ENCODE results near the gene RSPH3. TPM values are rescaled to one million over a fixed set of nuclear protein-coding genes. Genes with fewer than 3 reads are reported as not detected.

The RSPH3 gene
- total and polyA plus RNA-seq, 2 of the 8 experiments (the other 6 are each of a cell fraction or from before 2014, with no cell fraction given) = 0.60 to 2.7 TPM

- Histone ChIP-seq H3K14ac (ENCODE audit: insufficient read length) (no peak overlapping the region), H2BK12ac (ENCODE audit: low read depth, low read length) (no peak overlapping the region), H3K79me1 (ENCODE audit: low read depth, low read length) (no peaks in the 10 kb centered on the region), H3K9me3 (ENCODE audit: insufficient read depth in 2 of 2, low read depth in 1 of 2, low read length in 1 of 2) (no peaks in the 10 kb centered on the region), H3K56ac (replicated peaks; ENCODE audit: insufficient read length, low read depth, low read length) (no peak overlapping the region), H3K9ac (replicated peaks in 1 of 4; ENCODE audit: extremely low read depth in 1 of 4, low read depth in 3 of 4, low read length in 3 of 4) (no peak overlapping the region), H3K23ac (ENCODE audit: insufficient read length) (no peak overlapping the region), H3K79me2 (ENCODE audit: control insufficient read depth in 1 of 2, insufficient read depth in 2 of 2, low read length in 2 of 2) (no peaks in the 10 kb centered on the region), H3K23me2 (ENCODE audit: low read depth, low read length) (no peaks in the 10 kb centered on the region), H3K27me3 (replicated peaks in 1 of 4; ENCODE audit: control insufficient read depth in 3 of 4, extremely low read depth in 1 of 4, insufficient read depth in 3 of 4, low read length in 3 of 4) (no peaks in the 10 kb centered on the region), H2BK120ac (replicated peaks; ENCODE audit: low read depth, low read length) (no peak overlapping the region), H2AFZ (ENCODE audit: low read length) (no peak overlapping the region), H4K5ac (ENCODE audit: insufficient read length, low read depth, low read length) (no peak overlapping the region), H3K27ac (ENCODE audit: low read depth, low read length) (no peak overlapping the region), H3K4me2 (ENCODE audit: insufficient read depth in 1 of 2, low read depth in 2 of 2, low read length in 2 of 2) (no peak overlapping the region), H3K18ac (ENCODE audit: extremely low read depth, low read length) (no peak overlapping the region), H2BK15ac (ENCODE audit: low read length) (no peak overlapping the region), H3K4ac (replicated peaks; ENCODE audit: insufficient read length, low read depth, low read length) (no peak overlapping the region), H4K91ac (replicated peaks; ENCODE audit: insufficient read length, low read length) (no peak overlapping the region), H3K36me3 (ENCODE audit: control insufficient read depth in 2 of 4, insufficient read depth in 4 of 4, low read length in 3 of 4) (no peaks in the 10 kb centered on the region), H2BK20ac (ENCODE audit: low read length) (no peak overlapping the region), H3K4me3 (ENCODE audit: extremely low read depth in 1 of 4, insufficient read depth in 2 of 4, low read depth in 3 of 4, low read length in 4 of 4) (no peak overlapping the region), H4K20me1 (replicated peaks in 1 of 2; ENCODE audit: control insufficient read depth in 1 of 2, insufficient read depth in 2 of 2, low read length in 2 of 2) (no peaks in the 10 kb centered on the region), H3K4me1 (replicated peaks in 1 of 4; ENCODE audit: control insufficient read depth in 3 of 4, insufficient read depth in 4 of 4, low read length in 3 of 4) (no peaks in the 10 kb centered on the region), H4K8ac (ENCODE audit: extremely low read depth, insufficient read depth, low read length) (no peak overlapping the region), H2BK5ac (ENCODE audit: low read depth, low read length) (no peak overlapping the region), H2AK5ac (ENCODE audit: low read depth, low read length) (no peak overlapping the region)
- ChIA-PET POLR2A (ENCODE audit: partially characterized antibody) (interaction anchor here (1.1 kb wide), 1 partner anchor 16 kb away, joined by 5 read pairs; no protein-coding TSS in a partner anchor), CTCF (ENCODE audit: partially characterized antibody) (interaction anchor here (0.6 to 5.7 kb wide), 9 partner anchors 12 to 194 kb away, joined by 3 to 45 read pairs (median 3); no protein-coding TSS in a partner anchor)
- TF ChIP-seq ATF2 (IDR thresholded peaks at IDR 0.05; ENCODE audit: low read length) = no peak
- TF ChIP-seq RXRA (IDR thresholded peaks at IDR 0.05; ENCODE audit: insufficient read depth, low read depth, low read length) = no peak
- TF ChIP-seq CBX5 (IDR thresholded peaks at IDR 0.05; ENCODE audit: low read depth, low read length) = no peak
- TF ChIP-seq SP4 (IDR thresholded peaks at IDR 0.05; ENCODE audit: low read length) = no peak
- TF ChIP-seq JUND (IDR thresholded peaks at IDR 0.05; ENCODE audit: low read length) = no peak
- TF ChIP-seq BRCA1 (IDR thresholded peaks at IDR 0.05; ENCODE audit: low read depth, low read length) = no peak
- TF ChIP-seq NRF1 (IDR thresholded peaks at IDR 0.05; ENCODE audit: low read depth, low read length) = no peak
- no peak for TF ChIP-seq JUN (IDR thresholded peaks at IDR 0.05; ENCODE audit: low read depth, low read length)
- TF ChIP-seq YY1 (IDR thresholded peaks at IDR 0.05; ENCODE audit: low read depth, low read length) = no peak
- no peak for TF ChIP-seq SIRT6 (IDR thresholded peaks at IDR 0.05; ENCODE audit: low read length)
- no peak for TF ChIP-seq E2F6 (IDR thresholded peaks at IDR 0.05)
- TF ChIP-seq POLR2AphosphoS5 (IDR thresholded peaks at IDR 0.05; ENCODE audit: low read depth, low read length) = no peak
- TF ChIP-seq SP2 (IDR thresholded peaks at IDR 0.05; ENCODE audit: low read length) = no peak
- 89% methylated on average over 2 of the region's 2 CpGs; no CpG with 5 or more reads in 1 of the 2 experiments for WGBS, 2 experiments (ENCODE audit: extremely low coverage in 1 of 2, insufficient coverage in 1 of 2, insufficient read length in 1 of 2, insufficient replicate concordance in 2 of 2, low coverage in 1 of 2, low lambda C conversion rate in 2 of 2, missing lambda C conversion rate in 1 of 2)
- FAIRE-seq (no peak), DNase-seq (ENCODE audit: low read depth in 1 of 2, low spot score in 2 of 2) (no peak)
Observed at GRCh38 chr6:158960026-158960425, 40.0 kb downstream of the RSPH3 start.

Measured in H1 (cell line).